Measurements from ENCODE around the gene UROC1.

Gene UROC1

GRCh38 chr3:126530171-126531050 lies 12.8 kb upstream of the UROC1 start:
- DNase-seq (ENCODE audit: low spot score), result no peak

GRCh38 chr3:126529585-126530170 lies 12.1 kb upstream of the UROC1 start:
- DNase-seq (ENCODE audit: low spot score), result no peak

- peak; percentile 57 for DNase-seq (ENCODE audit: low spot score)
Observed at GRCh38 chr3:126528800-126529541, 11.4 kb upstream of the UROC1 start.

DNA sequence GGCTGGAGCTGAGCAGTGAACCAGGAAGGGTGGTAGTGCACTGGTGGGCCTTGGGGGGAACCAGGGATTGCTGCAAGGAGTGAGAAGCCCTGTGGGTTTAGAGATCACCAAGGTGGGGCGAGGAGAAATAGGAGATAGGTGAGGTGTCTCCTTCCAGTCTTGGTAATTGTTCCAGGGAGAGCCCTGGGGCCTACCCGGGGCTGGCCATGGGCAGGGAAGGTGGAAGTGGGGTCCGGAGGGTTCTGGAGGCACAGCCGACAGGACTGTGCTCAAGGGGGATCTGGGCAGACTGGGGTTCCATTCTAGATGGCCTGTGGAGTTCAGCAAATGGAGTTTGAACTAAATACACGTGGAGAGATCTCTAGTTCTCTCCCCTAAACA lies 10.8 kb upstream of the UROC1 start:
- no peak for DNase-seq (ENCODE audit: low spot score)

DNA sequence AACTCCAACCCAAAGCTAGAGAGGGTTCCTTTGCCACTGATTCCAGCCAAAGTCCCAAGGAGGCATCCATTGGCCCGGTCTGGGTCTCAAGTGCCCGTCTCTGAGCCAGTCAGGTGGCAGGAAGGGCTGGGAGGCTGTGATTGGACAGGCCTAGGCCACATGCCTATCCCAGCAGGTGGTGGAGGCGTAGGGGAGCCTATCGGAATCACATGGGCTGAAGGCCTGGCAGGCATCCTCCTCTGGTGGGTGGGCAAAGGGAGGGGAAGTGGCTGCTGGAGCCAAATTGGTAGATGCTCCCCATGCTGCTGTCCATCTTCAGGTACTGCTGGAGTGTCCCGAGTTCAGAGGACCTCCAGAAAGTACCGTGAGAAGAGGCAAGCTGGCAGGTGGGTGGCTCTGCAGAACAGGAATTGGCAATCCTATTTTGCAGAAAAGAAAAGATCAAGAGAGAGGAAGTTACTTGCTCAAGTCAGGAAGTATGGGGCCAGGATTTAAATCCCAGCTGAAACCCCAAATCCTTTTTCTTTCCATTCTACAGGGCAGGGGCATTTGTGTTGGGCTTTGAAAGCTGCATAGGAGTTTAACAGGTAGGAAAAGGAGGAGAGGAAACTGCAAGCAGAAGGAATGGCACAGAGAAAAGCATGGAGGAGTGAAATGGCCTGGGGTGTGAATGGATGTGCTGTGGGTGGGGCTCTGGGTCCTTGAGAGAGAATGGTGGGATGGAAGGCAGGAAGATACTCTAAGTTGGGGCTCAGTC lies 10.1 kb upstream of the UROC1 start:
- DNase-seq (ENCODE audit: low spot score), result no peak

GRCh38 chr3:126527006-126527405 lies 9.4 kb upstream of the UROC1 start:
- DNase-seq (ENCODE audit: low spot score), result no peak

GRCh38 chr3:126526668-126527005 lies 9.1 kb upstream of the UROC1 start:
- DNase-seq (ENCODE audit: low spot score), result no peak

DNA sequence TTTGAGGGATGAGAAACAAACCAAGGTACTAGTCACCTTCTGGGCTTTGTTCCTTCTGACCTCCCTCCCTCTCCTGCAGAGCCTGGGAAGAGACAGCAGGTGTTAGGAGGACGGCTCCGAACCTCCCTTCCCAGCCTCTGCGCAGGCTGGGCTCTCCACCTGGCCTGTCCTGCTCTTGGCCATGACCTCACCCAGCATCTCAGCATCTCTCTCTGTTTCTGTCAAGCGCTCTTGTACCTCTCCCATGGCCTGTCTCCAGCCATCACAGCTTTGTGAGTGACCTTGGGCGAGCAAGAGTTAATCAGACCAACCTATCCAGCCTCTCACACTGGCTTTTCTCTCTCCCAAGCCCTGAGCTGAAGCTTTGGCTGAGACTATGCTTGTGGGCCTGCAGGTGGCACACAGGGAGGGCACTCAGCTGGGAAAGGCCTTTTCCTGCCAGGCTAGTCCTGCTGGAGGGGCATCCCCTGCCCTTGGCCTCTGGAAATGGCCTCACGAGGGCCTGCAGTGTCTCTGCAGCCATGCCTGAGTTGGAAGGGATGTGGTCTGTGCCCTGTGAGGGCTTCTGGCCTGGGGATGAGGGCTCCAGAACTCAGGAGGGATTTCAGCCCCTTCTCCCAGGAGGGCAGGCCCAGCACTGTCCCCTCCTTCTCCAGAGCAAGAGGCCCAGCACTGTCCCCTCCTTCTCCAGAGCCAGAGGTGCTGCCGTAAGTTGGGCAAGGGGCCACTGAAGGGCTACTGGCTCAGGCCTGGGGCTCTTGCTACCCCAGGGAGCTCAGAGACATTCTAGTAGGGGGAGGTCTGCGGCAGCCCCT lies 8.5 kb upstream of the UROC1 start:
- DNase-seq (ENCODE audit: low spot score), result no peak

DNA sequence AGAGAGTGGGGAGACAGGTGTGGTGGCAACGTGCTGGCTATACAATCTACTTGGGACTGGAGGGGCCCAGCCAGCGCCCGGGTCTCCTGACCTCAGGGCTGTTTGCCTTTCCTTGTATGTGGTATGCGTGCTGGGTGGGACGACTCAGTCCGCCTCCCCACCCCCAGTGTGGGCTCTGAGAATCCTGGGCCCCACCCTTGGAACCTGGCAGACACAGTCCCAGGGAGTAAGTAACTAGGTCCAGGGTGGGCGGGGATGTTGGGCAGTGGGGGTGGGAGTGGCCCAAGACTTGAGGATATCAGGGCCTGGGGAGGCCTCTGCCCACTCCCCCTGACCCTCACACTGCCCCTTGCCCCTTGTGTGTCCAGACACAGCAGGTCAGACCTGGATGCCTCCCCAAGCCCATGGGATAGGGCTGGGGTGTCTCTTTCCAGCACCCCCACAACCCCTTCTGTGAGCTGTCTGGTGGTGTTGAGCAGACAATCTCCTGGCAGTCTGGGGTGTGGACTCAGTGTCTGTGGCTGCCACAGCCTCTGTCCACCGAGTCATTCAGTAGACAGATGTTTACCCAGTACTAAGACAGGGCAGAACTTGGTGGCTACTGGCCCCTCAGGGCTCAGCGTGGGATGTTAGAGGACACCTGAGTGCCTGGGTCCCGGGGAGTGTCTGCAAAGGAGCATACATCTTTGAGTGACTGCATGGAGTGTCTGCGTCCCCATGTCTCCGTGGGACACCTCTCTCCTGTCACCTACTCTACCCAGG lies 7.7 kb upstream of the UROC1 start:
- no peak for DNase-seq (ENCODE audit: low spot score)

DNA sequence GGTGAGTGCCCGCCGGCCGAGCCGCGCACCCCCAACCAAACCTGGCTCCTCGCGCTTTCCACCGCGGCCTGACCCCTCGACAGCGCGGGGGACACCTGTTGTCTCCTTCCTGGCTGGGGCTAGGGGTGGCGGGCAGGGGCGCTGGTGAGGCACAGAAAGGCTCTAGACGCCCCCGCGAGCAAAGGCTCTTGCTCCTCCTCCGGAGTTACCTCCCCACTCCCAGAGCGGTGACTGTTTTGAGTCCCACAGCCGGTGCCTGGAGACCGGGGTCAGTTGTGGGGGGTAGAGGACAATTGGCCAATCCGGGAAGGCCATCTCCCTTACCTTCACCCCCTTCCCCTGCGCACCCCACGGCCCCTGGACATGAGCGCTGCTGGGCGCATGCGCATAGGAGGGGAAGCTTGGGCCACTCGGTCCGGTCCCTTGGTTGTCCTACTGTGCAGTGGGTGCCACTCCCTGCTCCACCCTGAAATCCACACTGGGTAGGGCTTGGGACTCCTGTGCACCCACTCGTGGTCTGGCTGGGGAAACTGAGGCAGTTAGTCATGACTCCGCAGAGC lies 6.9 kb upstream of the UROC1 start:
- peak; percentile 35 for DNase-seq (ENCODE audit: low spot score)

- DNase-seq (ENCODE audit: low spot score), result peak; percentile 54
Observed at GRCh38 chr3:126523745-126524428, 6.3 kb upstream of the UROC1 start, which contains the start of gene CHST13. TSS of gene CHST13 (plus strand) at chr3:126524155. CDS start at chr3:126524333, 178 bp downstream.

DNA sequence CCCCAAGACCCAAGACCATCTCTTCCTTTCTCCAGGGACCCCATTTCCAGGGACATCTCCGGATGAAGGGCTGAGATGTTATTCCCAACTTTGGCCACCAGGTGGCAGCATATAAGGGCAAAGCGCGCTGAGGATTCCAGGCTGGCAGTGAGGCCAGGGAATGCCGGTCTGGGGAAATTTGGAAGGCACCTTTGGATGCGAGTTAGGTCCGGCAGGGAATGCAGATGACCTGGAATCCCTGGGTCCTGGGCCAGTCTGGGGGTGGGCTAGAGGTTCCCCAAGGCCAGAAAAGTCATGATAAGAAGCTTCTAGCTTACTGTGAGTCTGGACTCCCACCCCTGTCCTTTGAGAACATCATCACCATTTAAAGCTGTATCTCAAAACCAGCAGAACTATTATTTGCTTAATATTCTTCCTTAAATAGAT lies 4.8 kb upstream of the UROC1 start:
- peak; percentile 60 for DNase-seq (ENCODE audit: low spot score)

- no peak for DNase-seq (ENCODE audit: low spot score)
Observed at GRCh38 chr3:126521122-126521891, 3.7 kb upstream of the UROC1 start.

DNA sequence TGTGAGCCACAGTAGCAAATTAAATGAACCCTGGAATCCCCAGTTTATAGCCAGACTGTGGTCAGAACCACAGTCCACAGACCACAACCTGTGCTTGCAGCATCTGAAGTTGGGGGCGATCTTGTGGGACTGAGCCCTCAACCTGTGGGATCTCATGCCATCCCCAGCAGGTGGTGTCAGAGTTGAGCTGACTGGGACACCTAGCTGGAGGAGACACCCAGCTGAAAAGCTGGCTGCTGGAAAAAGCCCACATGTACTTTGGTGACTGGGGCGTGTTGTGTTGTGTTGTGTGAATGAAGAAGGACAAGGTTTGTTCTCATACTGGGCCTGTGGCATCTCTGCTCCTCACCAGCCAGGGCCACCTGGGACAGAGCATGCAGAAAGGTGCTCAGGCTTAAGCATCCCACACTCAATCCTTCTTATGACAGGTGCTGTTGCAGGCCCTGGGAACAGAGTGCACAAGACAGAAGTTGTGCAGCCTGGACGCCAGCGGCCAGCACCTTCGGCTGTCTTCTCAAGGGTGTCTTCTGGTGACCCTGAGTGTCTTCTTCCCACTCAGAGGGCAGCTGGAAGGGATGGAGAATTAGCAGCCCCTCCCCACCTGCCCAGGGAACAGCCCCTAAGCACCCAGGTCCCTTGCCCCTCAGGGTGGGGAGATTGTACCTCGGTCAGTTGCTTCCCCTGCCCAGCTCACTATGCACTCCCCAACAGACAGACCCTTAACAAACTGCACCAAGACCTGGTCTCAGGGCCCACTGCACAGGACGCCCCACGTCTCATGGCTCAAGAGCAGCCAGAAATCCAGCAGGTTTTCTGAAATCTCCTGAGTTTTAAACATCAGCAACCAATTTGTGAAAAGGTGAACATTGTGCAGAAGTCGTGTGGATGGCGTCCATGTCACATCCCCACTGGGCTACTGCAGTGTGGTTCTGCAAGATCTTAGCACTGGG lies 2.2 kb upstream of the UROC1 start:
- DNase-seq (ENCODE audit: low spot score), result no peak

DNA sequence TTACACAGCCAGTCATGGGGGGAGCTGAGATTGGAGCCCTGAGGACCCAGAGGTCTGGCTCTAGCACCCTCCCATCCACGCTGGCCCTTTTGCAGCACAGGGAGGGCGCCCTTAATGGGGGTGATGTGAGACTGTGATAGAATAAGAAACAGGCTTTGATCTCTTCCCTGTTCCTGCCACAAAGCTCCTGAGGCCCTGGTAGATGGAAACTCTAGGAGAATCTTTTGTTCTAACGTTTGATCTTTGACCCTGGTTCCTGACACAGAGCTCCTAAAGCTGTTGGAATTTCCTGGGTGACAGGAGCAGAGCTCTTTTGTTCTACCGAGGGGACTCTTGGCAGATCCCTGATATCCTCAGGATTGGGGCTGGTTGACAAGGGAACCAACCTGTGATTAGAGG lies 1.2 kb upstream of the UROC1 start:
- DNase-seq (ENCODE audit: low spot score), result no peak

DNA sequence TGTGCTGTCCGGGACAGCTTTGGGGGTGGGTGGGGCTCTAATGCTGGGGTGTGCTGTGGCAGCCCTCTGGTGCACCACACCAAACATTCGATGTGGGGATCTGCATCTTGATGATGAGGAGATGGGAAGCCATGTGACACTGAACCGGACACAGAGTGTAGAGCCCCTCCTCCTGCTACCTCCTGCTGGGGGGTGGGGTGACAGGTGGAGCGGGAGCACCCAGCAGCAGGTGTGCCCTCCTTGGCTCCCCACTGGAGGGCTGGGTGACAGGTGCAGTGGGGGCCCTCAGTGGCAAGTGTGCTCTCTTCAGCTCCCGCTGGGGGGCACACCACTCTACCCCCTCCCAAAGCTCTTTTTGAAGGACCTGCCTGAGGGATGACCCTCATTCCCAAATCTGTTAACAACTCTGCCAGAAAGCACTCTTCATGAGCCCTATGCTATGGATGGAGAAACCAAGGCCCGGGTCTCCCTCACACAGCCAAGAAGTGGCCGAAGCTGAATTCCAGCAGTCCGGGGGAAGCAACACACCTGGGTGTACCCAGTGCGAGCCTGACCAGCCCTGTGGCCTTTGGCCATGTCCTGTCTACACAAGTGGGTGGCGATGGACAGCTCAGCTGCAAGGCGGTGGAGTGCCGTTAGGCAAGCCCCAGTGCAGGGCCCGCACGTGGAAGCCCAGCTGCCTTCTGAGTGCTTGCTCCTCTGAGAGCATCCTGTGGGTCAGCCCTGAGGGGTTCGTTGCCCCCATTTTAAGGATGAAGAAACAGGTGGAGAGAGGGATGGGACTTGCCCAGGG lies 609 bp upstream of the UROC1 start:
- no peak for DNase-seq (ENCODE audit: low spot score)

DNA sequence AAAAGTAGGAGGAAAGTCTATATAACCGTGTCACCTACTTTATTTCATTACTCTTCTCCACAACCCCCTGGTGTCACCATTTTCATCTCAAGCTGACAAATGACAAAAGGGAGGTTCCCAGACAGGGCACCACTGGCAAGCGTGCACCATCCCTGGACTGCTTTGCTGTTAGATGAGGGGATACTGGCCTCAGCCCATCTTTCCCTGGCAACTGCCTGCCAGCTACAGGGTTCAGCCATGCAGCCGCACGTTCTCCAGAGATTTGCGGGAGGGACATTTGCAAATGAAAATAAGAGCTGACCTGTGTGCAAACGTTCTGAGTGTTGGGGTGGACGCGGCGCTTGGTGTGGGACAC lies 660 bp downstream of the UROC1 start:
- no peak for DNase-seq (ENCODE audit: low spot score)

All from SK-N-DZ (cell line).